Activated T-cell treated with anti-CD3 and anti-CD28 coated beads, Interleukin-2, amount 50 U/mL, for 4 hours (primary cell): ENCODE measurements around the gene IL36G. TPM values are rescaled to one million over a fixed set of nuclear protein-coding genes. Genes with fewer than 3 reads are reported as not detected.
A peak's percentile ranks its signal among the peaks of the same experiment; 100 is the strongest.

Experiments
- ATAC-seq, 2 donors: fragments of 200-7000 bp; cut with Tn5 transposase; one replicate each; pipeline ENCODE4 v1.10.0; 2021
- DNase-seq: peaks from one replicate; pipeline ENCODE4 v3.0.0-alpha.2; 2020
- H3K27me3 Mint-ChIP-seq: one replicate; pipeline ENCODE4 v1.8.0; 2021; ENCODE audit warnings: low read depth, mixed read lengths
- H3K36me3 Mint-ChIP-seq: one replicate; pipeline ENCODE4 v1.8.0; 2022; ENCODE audit warnings: mixed read lengths; ENCODE audit not compliant: insufficient read depth
- H3K4me1 Mint-ChIP-seq: one replicate; pipeline ENCODE4 v1.8.0; 2021; ENCODE audit warnings: low read depth, mixed read lengths
- H3K4me3 Mint-ChIP-seq: one replicate; pipeline ENCODE4 v1.8.0; 2021; ENCODE audit warnings: mild to moderate bottlenecking, moderate library complexity, mixed read lengths
- H3K9me3 Mint-ChIP-seq: one replicate; pipeline ENCODE4 v1.8.0; 2021; ENCODE audit warnings: mixed read lengths
- total RNA-seq, 3 donors: library from RNA; stranded (reverse); gene quantifications; one replicate each; pipeline ENCODE4 v1.2.1, GENCODE V29; 2021

Gene IL36G
- total RNA-seq, 3 donors from 2014 or later: not detected

DNA sequence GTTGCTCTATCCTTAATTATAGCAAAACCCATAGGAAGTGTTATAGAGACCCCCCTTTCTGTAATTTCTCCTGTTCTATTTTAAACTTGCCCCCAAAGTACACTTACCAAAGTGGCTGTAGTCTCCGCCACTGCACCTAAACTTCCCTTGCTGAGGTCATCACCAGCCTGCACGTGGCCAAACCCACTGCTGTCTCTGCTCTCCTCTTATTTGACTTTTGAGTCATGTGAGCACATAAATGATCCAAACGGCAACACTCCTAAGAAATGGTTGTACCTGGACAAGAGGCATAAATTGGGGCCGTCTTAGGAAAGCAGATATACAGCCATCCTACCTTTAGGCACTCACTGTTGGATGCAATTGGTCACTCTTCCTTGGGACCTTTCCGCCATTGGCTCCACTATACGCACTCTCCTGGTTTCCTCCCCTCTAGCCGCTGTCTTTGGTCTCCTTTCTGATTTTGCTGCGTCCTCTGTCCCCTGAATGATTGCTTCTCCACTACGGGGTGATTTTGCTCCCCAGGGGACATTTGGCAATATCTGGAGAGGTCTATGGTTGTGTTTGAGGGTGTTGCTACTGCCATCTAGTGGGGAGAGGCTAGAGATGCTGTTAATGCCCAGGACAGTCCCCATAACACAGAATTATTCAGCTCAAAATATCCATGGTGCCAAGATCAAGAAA lies 19.2 kb upstream of the IL36G start:
- Mint-ChIP-seq H3K9me3 (no peaks in the 10 kb centered on the region), H3K27me3 (no peaks in the 10 kb centered on the region), H3K36me3 (no peaks in the 10 kb centered on the region), H3K4me3 (no peak overlapping the region), H3K4me1 (no peaks in the 10 kb centered on the region)
- DNase-seq (no peak), ATAC-seq (peak; percentile 72 to 77)

DNA sequence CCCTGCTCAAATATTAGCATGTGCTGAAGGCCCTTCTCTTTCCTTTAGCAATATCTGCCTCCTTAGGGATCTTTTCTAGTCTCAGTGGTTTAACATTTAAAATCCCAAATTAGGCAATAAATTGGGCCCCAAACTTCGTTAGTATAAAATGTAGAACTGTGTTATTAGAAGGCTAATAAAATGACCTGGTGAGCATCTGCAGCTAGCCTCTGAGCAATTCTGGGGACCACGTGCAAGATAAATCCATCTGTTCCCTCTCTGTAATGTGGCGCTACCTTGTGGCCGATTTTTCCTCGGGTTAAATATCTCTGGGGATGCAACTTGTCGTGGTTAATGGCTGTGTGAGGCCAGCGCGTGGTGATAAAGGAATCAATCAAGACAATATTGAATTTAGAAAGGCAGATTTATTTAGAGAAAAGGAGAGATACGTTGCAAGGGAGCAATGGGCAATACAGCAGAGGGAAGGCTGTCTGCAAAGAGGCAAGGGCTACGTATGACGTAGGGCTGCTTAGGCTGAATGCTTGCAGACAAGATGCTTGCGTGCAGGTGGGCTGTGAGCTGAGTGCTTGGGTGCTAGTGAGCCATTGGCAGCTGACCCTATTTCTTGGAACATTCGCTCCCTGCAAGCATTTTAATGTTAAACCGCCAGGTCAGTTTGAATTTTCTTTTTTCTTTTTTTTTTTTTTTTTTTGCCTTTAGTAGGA lies 18.5 kb upstream of the IL36G start:
- DNase-seq (no peak), ATAC-seq (no peak)
- H3K9me3 Mint-ChIP-seq: no peaks in the 10 kb centered on the region
- no peaks in the 10 kb centered on the region for H3K4me1 Mint-ChIP-seq
- no peaks in the 10 kb centered on the region for H3K36me3 Mint-ChIP-seq
- H3K4me3 Mint-ChIP-seq: no peak overlapping the region
- H3K27me3 Mint-ChIP-seq: no peaks in the 10 kb centered on the region

DNA sequence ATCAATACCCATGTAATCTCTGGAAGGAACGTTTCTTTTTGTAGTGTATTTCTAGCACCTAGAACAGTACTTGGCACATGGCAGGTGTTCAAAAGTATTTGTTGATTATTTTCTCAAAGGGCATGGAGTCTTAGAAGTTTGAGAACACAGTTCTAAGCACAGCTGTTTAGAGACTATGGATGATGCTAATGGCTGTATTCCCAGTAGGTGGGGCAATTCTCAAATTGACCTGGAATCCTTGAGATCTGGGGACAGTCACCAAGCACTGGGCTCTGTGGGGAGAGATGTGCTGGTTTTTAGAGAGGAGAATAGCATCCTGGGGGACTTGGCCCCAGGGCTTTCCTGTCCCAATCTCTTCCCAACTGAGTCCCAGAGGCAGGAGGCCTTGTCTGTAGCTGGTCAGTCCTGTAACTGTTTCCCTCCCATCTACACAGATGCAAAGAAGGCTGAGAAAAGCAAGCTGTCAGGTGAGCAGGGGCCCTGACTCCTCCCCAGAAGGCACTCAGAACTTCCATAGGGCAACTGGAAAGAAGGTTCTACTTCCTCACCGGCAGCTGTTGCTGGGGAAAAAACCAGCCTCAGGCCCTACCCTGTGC lies 17.5 kb upstream of the IL36G start:
- H3K36me3 Mint-ChIP-seq: no peaks in the 10 kb centered on the region
- no peaks in the 10 kb centered on the region for H3K9me3 Mint-ChIP-seq
- ATAC-seq: no peak
- DNase-seq: no peak
- H3K4me3 Mint-ChIP-seq: no peak overlapping the region
- no peaks in the 10 kb centered on the region for H3K27me3 Mint-ChIP-seq
- H3K4me1 Mint-ChIP-seq: no peaks in the 10 kb centered on the region

DNA sequence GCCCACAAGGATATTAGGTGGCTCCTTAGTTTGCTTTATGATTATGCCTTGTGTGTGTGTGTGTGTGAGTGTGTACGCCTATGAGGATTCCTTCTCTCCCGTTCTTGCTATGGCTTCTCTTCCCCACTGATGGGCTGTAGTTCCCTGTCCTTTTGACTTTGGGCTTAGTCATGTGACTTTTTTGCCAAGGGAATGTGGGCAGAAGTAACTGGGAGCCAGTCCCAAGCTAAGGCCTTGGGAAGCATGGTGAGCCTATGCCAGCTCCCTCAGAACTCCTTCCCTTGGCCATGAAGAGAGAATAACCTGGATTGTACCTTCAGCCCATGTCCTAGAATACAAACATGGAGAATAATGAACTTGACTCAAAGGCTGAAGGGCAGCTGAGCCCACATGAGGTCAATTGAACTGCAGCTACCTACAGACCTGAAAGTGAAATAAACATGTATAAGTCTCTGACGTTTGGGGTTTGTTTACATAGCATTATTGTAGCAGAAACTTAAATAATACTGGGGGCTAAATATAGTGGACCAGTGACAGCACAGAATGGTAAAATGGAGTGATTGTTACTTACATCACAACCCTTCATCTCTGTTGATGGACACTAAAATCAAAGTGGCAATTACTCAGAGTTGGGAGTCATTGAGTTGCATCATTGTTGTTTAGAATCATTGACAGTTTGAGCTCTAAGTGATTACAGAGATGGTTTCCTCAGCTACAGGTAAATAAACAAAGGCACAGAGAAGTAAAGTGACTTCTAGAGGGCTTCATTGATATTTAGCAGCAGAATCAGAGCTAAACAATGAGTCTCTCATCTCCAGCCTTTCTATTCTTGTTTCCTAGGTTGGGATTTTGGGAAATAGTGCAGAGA lies 15.3 kb upstream of the IL36G start:
- no peak overlapping the region for H3K4me3 Mint-ChIP-seq
- DNase-seq: no peak
- ATAC-seq: no peak
- H3K9me3 Mint-ChIP-seq: no peaks in the 10 kb centered on the region
- no peaks in the 10 kb centered on the region for H3K27me3 Mint-ChIP-seq
- H3K4me1 Mint-ChIP-seq: no peaks in the 10 kb centered on the region
- no peaks in the 10 kb centered on the region for H3K36me3 Mint-ChIP-seq

- Mint-ChIP-seq H3K4me3 (no peak overlapping the region), H3K4me1 (peaks cover 10% of the 10 kb centered on the region), H3K27me3 (no peaks in the 10 kb centered on the region), H3K9me3 (no peaks in the 10 kb centered on the region), H3K36me3 (peaks cover 3% of the 10 kb centered on the region)
- ATAC-seq: no peak
- DNase-seq: no peak
These were observed 10.8 kb upstream of the IL36G start for GRCh38 chr2:112967023-112967422.

DNA sequence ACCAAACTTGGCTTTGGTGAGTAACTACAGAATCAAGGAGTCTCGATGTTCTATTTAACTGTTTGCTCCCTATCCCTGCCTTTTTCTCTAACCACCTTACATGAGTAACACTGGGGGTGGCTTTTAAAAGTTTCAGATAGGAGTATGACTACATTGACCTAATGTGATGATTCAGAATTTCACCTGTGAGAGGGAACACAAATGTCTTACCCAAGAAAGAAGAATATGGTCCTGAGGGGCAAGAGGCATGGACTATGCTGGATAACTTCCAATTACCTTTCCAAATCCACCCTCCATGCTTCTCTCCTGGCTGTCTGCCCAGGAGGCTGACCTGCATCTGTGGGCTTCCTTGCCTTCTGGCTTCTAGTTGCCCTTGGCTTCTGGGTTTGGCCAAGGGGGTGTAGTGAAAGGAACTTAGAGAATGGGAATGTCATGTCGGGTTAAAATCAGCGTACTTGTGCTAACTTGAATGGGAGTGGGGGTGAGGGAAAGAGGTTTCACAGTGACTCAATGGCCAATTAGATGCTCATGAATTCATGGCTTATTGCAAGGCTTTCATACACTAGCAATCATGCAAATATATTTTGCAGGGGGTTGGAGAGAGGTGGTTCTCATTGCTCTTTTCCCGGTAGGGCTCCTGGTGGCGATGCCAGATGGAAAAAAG lies 5.3 kb upstream of the IL36G start:
- peaks cover 12% of the 10 kb centered on the region for H3K4me1 Mint-ChIP-seq
- H3K27me3 Mint-ChIP-seq: peaks cover 6% of the 10 kb centered on the region
- ATAC-seq: peak in 1 of 2 donors; percentile 52
- DNase-seq: no peak
- H3K36me3 Mint-ChIP-seq: peaks cover 3% of the 10 kb centered on the region
- H3K4me3 Mint-ChIP-seq: no peak overlapping the region
- H3K9me3 Mint-ChIP-seq: no peaks in the 10 kb centered on the region

DNA sequence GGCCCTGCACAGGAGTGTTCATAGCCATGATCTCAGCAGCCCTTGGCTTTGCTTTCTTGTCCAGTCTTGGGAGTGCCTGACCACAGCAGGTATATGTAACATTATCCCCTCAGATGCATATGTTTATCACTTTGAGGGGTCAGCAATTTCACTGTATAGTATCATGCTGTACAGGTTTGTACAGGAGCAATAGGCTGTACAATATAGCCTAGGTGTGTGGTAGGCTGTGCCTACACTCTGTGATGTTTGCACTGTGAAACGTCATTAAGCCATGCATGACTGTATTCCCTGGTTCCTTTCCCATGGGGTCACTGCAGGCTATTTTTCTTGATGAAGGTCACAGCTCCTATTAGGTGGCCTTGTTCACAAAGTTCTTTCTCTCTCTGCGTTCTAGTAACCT lies 4.7 kb upstream of the IL36G start:
- ATAC-seq: no peak
- Mint-ChIP-seq H3K36me3 (peaks cover 3% of the 10 kb centered on the region), H3K9me3 (no peaks in the 10 kb centered on the region), H3K4me1 (peaks cover 12% of the 10 kb centered on the region), H3K4me3 (no peak overlapping the region), H3K27me3 (peaks cover 6% of the 10 kb centered on the region)
- no peak for DNase-seq

GRCh38 chr2:112979731-112980130 lies 1.9 kb downstream of the IL36G start:
- ATAC-seq (no peak), DNase-seq (no peak)
- H3K4me1 Mint-ChIP-seq: peaks cover 25% of the 10 kb centered on the region
- H3K27me3 Mint-ChIP-seq: peaks cover 6% of the 10 kb centered on the region
- no peaks in the 10 kb centered on the region for H3K9me3 Mint-ChIP-seq
- no peak overlapping the region for H3K4me3 Mint-ChIP-seq
- H3K36me3 Mint-ChIP-seq: no peaks in the 10 kb centered on the region

- Mint-ChIP-seq H3K4me3 (no peak overlapping the region), H3K36me3 (no peaks in the 10 kb centered on the region), H3K4me1 (peaks cover 32% of the 10 kb centered on the region), H3K27me3 (peaks cover 4% of the 10 kb centered on the region), H3K9me3 (no peaks in the 10 kb centered on the region)
- DNase-seq (no peak), ATAC-seq (no peak)
These were observed 2.7 kb downstream of the IL36G start for GRCh38 chr2:112980537-112980936.

DNA sequence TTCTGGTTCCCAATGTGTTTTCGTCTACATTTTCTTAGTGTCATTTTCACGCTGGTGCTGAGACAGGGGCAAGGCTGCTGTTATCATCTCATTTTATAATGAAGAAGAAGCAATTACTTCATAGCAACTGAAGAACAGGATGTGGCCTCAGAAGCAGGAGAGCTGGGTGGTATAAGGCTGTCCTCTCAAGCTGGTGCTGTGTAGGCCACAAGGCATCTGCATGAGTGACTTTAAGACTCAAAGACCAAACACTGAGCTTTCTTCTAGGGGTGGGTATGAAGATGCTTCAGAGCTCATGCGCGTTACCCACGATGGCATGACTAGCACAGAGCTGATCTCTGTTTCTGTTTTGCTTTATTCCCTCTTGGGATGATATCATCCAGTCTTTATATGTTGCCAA lies 7.3 kb downstream of the IL36G start:
- H3K4me3 Mint-ChIP-seq: no peak overlapping the region
- H3K4me1 Mint-ChIP-seq: peaks cover 26% of the 10 kb centered on the region
- ATAC-seq (peak; percentile 92 to 95), DNase-seq (no peak)
- peaks cover 4% of the 10 kb centered on the region for H3K9me3 Mint-ChIP-seq
- H3K36me3 Mint-ChIP-seq: peaks cover 2% of the 10 kb centered on the region
- no peaks in the 10 kb centered on the region for H3K27me3 Mint-ChIP-seq

- Mint-ChIP-seq H3K9me3 (peaks cover 26% of the 10 kb centered on the region), H3K36me3 (peaks cover 5% of the 10 kb centered on the region), H3K4me3 (no peak overlapping the region), H3K4me1 (peaks cover 28% of the 10 kb centered on the region), H3K27me3 (no peaks in the 10 kb centered on the region)
- no peak for ATAC-seq
- no peak for DNase-seq
These were observed 11.8 kb downstream of the IL36G start for GRCh38 chr2:112989611-112990010.

DNA sequence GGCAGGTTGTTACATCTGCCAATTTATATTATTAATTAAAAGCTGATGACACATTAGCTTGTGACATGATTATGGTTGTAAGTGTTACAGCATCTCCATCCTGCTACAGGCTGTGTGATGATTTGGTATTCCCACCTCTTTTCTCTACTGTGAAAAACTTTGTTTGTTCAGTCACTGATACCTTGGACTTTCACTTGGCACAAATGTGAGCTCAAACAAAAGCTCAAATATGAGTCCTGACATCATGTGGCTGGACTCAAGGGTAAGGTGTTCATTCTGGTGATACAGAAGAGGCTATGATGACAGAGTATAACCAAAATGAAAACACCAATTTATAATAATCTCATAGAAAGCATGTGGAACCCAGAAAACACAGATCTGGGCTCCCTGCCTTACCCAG lies 16.0 kb downstream of the IL36G start:
- ATAC-seq: no peak
- no peak for DNase-seq
- H3K4me1 Mint-ChIP-seq: peaks cover 42% of the 10 kb centered on the region
- peaks cover 5% of the 10 kb centered on the region for H3K36me3 Mint-ChIP-seq
- no peaks in the 10 kb centered on the region for H3K27me3 Mint-ChIP-seq
- no peak overlapping the region for H3K4me3 Mint-ChIP-seq
- H3K9me3 Mint-ChIP-seq: peaks cover 30% of the 10 kb centered on the region

DNA sequence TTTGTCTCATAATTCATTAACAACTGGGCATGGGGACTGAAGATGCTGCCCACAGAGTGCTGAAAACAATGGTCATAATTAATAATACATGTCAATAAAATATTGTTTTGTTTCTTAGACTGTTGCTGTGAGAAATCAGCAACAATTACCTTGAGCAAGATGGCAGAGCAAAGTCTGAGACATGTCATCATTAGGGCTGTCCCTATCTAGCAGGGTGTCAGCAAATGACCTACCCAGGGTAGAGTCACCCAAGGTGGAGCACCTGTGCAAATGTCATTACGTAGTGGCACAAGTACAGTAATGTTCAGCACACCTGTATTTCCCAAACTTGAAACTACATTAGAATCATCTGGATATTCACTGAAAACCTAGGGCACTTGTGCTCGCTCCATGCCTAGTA lies 16.8 kb downstream of the IL36G start:
- ATAC-seq: no peak
- H3K9me3 Mint-ChIP-seq: peaks cover 33% of the 10 kb centered on the region
- H3K4me1 Mint-ChIP-seq: peaks cover 42% of the 10 kb centered on the region
- DNase-seq: no peak
- no peaks in the 10 kb centered on the region for H3K27me3 Mint-ChIP-seq
- no peak overlapping the region for H3K4me3 Mint-ChIP-seq
- H3K36me3 Mint-ChIP-seq: peaks cover 6% of the 10 kb centered on the region
